Kidney capillary endothelial cell (primary cell): ENCODE data around the gene NEURL3.
A peak's percentile ranks its signal among the peaks of the same experiment; 100 is the strongest.
"Not testable (repeated sequence)": the region's sequence is repeated elsewhere in the genome, so short reads cannot be mapped to it uniquely, and the experiment has no call there.

ENCODE experiments used
- DNase-seq: peaks from one replicate; pipeline ENCODE4 v3.0.0-alpha.2; 2018; ENCODE audit warnings: low spot score

Gene NEURL3

DNA sequence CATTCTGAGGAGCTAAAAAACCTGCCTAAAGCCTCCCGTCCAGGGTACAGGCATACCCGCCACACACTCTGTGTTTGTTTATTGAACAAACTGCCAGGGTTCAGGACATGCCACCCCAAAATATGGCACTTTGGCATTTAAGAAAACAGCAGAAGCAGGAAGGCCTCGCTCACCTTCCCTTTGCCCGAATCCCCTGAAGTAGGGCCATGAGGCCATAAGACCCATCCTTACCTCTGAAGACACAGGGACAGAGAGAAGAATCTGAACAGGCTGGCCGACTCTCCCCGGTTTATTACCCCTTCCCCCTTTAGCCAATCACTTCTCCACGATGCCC, 1.7 kb upstream of the NEURL3 start:
- DNase-seq, result no peak

DNA sequence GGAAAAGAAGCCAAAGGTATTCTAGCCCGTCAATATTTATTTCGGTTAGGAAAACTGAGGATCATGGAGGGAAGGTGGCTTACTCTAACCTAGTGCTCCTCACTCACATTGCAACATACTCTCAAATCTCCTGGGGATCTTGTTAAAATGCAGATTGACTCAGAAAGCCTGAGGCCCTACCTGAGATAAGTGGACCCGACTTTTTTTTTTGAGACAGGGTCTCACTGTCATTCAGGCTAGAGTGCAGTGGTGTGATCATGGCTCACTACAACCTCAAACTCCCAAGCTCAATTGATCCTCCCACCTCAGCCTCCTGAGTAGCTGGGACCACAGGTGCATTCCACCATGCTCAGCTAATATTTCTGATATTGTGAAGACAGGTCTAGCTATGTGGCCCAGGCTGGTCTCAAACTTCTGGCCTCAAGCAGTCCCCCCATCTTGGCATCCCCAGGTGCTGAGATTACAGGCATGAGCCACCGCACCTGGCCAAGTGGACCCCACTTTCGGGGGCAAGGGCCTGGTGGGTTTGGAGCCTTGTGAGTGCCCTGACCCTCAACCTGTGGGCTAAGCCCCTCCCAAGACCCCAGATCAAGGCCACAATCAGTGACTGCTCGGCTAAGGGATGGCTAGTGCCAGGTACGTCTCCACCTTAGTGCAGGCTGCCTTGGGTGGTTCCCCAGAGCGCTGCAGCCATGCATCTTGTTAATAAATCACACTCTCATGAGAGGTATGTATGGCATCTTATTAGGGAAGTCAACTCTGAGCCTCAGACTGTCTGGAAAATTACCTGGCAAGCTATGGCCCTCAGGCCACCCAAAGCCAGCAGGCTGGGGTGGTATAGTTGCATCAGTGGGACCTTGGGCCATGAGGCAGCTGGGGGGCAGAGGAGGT, 1.1 kb upstream of the NEURL3 start:
- no peak for DNase-seq

DNA sequence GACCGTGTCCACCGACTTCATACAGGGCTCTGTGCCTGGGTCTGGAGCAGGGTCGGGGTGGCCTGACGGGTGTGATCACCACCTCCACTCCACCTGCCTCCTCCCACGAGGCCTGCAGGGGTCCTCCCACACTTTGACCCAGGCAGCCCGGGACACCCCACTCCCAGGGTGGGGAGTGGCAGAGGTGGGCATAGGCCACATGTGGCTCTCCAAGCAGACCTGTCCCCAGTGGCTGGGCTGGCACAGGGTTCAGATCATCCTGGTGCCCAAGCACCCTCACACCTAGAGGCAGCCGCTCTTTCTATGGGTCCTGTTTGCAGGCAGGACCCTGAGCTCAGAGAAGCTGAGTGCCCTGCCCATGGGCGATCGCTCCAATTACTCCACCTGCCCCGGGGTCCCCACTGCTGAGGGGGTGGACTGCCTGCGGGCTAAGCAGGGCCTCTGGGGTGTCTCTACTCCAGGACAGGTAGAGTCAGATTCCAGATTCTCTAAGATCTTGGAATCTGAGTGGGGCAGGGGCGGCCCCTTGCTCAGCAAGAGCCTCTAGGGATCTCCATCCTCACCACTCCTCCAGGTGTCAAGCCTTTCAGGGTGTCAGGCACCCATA, 1.4 kb downstream of the NEURL3 start:
- no peak for DNase-seq

DNA sequence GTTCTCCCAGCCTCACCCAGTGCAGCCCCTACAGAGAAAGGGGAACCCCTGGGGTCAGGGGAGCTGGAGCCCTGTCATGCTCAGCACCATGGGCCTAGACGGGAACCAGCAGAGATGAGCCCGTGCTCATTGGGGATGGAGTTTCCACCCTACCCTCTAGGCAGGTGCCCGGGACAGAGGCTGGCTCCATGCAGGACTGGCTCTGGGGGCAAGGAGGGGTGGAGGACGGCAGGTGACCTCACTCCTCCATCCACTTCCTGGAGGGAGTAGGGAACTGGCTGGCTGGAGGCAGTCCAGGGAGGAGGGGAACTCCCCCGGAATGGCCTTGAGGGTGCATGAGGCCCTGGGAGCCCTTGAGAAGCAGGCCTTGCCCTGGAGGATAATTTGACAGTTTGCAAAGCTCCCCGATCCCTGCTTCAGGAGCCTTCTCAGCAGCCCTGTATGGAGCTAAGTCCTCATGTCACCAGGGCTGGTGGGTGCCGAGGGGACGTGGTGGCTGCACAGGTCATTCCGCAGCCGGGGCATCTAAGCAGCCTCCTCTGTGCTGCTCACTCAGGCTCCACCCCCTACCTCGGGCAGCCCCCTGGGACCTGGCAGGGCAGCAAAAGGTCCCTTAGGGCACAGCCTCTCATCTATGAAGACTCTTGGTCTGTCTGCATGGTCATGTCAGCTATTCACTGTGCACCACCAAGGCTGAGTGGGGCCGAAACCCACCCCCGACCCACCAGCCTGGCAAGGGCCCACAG, 2.1 kb downstream of the NEURL3 start:
- no peak for DNase-seq

DNA sequence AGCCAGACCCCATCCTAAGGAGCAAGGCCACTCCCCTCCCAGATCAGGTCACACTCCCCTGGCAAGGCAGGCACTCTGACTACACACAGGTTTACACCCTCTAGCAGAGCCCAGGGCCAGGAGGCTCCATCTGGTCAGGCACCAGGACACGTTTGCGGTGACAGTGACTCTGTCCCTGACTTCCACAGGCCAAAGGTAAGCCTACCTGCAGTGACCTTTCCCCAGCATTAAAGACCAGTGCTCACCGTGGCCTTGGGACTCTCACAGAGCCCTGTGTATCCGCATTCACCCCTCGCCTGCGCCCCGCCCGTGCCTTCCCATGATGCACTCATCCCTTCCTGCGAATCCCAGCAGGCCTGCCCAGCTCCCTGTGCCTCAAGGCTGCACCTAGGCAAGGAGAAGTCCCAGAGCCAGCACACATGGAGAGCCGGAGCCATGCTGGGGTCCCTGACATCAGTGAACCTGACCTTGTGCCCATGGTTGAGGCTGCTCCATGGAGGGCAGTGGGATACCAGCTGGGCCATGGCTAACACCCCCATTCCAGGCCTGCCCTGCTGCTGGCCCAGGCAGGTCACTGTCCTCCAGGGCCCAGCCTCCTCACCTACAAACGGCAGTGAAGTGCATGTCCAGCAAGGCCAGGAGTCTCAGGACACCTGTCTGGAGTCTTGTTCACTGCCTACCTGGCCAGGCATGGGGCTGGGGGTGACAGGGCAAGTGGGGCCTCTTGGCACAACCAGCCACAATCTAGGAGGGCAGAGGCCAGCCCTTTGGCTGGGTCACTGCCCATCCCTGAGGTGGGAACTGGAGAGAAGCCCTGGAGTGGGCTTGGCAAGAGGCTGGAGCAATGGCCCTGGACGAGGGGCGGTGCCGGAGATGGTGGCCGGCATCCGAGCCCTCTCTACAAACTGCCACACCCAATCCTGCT, 3.0 kb downstream of the NEURL3 start:
- no peak for DNase-seq

DNA sequence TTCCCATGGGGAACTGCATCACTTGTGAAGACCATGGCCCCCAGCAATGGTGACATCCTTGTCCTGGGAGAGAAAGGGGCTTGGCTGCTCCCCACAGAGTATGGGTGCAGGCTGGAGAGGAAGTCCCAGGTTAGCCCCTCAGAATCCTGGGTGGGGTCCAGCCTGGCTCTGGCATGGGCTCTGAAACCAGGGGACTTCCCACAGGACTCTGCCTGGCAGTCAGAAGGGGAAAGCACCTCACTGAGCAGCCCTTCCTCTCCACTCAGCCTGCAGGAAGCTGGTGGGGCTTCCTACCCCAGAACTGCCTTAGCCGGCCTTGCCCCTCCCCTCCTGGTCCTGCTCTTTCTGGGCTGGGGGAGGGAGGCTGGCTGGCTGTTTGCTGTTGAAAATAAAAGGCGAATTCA, 3.7 kb downstream of the NEURL3 start:
- DNase-seq, result no peak

DNA sequence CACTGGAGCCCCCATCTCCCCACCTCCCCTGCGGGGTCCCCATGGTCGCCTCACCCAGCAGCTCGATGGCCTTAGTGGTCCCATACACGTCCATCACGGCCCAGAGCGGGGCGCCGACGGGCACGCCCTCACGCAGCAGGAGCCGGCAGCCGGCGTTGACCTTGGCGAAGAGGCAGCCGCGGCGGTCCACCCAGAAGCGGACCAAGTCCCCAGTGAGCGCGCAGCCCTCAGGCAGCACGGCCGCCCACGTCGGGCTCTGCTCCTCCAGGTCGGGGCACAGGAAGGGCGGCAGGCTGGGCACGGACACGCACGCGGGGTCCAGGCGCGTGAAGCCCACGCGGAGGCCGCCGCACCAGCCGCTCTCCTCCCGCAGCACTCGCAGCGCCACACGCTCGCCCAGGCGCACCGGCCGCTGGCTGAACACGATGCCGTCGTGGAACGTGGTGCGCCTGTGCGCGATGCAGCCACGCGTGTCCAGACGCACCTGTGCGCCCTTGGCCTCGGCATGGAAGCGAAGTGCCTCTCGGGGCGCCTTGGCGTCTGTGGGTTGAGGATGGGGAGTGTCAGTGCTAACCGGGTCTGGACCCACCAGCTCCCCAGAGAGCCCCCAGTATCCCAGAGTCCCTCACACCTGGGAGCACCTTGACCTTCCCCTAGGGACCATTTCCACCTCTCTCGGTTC, 4.6 kb downstream of the NEURL3 start:
- no peak for DNase-seq

DNA sequence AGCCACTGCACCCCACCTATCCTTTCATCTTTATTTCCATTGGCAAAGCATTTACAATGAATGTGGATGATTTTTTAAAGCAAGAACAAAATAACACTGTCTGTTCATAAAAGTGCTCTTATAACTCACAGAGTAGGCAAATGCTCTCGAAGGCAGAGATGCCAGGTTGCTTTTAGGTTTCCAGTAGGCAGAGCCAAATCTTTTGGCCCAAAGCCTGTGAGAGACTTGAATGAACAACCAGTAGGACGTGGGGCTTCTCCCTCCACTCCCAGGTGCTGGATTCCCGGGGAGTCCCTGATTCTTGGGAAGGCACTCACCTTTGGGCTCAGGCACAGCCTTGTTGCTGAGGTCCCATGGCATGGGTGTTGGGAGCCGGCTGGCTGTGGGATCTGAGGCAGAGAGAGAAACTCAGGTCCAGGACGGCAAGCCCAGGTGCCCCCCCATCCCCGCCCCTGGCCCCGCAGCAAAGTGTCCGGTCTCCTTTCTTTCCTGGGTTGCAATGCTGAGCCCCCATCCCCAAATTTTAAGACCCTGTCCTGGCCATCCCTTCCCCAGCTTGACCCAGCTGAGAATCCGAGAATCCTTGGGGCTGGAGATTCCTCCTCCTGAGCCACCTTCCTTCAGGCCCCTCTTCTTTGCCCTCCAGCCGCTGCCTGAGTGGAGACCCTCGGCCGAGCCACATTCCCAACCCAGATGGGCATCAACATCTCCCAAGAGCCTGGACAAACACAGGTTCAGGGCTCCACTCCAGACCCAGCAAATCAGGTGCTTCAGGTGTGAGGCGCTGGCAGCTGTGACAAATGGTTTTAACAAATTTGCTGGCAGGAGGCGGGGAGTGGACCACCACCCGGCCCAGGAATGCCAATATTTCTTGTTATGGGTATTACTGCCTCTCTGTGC, 5.8 kb downstream of the NEURL3 start:
- no peak for DNase-seq

DNA sequence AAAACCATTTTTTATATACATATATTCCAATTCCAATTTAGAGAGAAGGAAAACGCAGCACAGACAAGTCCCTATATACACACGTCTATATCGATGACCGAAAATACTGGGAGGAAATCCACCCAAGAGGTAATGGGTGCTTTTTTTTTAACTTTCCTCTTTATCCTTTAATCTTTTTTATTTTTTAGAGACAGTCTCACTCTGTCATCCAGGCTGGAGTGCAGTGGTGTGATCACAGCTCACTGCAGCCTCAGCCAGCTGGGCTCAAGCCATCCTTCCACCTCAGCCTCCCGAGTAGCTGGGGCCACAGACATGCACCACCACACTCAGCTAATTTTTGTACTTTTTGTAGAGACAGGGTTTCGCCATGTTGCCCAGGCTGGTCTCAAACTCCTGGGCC, 6.5 kb downstream of the NEURL3 start:
- DNase-seq, result not testable (repeated sequence)

DNA sequence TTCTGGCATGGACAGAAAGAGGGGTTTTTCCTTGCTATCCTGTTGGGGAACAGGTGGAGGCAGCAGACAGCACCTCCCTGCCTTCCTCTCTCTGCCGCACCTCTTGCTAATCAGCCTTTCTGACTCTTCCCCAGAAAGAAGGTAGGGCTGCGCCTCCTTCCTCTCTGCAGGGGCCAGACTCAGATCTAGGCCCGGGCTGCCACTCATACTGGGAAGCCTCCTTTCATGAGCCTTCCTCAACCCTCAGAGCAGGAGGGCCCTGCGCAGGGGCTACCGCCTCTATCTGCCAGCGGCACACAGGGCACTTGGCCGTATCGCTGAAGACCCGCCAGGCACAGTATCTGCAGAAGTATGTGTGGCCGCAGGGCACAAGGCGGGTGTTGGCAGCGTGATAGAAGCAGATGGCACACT, 7.1 kb downstream of the NEURL3 start:
- DNase-seq, result no peak

DNA sequence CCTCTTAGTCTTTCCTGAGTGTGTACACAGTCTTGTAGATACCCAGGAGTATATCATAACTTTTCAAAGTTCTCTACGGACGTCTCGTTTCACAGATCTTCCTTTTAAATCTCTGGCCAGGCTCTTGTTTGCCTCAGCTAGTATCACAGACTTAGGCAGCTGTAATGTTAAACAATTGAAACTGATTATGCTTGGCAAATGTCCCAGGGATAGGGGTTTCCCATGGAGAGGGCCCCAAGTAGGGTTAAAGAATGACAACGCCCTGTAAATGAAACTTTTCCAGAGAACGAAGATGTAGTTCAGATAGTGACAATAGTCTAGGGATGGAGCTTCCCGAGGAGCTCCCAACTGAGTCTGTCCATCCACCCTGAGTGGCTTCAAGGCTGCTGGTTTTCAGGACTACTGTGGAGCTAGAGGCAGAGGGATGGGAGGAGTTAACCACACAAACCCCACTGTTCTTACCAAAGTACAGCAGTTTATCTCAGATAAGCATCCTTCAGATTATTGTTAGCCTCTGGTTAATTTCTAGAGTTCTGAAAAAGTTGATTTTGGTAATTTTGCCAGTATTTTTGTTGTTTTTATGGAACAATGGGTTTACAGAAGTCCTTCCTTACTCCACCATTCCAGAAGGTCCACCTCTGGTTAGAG, 9.1 kb downstream of the NEURL3 start:
- no peak for DNase-seq

DNA sequence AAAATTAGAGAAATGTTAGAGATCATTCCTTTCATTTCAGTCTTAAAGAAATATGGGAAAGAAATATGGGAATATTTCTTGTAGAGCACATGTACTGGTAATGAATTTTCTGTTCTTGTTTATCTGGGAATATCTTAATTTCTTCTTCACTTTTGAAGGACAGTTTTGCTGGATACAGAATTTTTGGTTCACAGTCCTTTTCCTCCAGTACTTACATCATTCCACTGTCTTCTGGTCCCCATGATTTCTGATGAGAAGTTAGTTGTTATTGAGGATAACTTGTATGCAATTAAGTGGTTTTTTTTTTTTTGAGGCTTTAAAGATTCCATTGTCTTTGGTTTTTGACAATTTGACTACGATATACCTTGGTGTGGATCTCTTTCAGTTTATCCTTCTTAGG, 11.0 kb downstream of the NEURL3 start:
- DNase-seq, result no peak

DNA sequence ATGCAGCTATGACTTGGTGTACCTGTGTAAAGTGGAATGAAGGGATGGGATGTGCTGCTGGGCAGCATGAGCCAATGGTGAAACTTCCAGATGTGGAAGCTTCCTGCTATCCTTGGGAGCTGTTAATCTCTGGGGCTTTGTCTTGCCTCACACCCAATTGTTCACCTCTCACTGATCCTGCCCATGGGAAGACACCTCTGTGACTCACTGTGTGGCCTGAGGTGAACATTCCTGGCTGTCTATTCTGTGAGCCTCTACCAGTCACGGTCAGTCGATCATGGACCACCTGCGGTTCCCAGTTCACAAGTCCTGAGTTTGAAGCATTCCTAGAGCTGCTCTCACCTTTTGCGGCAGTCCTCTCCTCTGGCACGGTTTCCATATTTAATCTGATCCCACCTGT, 12.1 kb downstream of the NEURL3 start:
- no peak for DNase-seq

DNA sequence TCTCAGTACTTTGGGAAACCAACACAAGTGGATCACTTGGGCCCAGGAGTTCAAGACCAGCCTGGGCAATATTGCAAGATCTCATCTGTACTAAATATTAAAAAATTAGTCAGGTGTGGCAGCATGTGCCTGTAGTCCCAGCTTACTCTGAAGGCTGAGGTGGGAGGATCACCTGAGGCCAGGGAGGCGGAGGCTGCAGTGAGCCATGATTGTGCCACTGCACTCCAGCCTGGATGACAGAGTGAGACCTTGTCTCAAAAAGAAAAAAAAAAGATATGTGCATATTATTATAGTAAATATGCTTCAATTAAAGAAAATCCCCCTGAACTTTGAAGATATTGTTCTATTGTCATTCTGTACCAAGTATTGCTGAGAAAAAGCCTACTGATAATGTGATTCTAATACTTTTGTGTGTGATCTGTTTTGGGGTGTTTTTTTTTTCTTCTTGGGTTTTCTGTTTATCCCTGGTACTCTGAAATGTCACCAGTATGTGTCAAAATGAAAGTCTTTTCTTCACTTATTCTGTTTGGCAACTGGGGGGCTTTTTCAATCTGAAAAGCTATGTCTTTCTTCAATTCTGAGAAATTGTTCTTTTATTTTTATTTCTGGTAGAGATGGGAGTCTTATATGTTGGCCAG, 13.2 kb downstream of the NEURL3 start:
- no peak for DNase-seq

DNA sequence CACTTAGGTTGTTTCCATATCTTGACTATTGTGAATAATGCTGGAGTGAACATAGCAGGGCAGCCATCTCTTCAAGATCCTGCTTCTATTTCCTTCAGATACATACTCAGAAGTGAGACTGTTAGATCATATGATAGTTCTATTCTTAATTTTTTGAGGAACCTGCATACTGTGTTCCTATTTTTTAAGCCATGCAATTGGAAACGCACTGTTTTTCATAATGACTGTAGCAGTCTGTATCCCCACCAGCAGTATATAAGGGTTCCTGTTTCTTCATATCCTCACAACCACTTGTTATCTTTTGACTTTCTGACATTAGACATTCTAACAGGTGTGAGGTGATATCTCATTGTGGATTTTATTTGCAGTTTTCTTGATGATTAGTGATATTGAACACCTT, 15.5 kb downstream of the NEURL3 start:
- no peak for DNase-seq

DNA sequence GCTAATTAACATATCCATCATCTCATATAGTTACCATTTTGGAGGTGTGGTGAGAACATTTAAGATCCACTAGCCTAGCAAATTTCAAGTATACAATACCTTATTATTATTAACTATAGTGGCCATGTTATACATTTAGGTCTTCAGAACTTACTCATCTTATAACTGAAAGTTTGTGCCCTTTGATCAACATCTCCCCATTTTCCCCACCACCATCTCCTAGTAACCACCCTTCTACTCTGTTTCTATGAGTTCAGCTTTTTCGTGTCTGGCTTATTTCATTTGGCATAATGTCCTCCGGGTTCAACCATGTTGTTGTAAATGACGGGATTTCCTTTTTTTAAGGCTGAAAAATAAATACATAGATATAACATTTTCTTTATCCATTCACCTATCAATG, 15.9 kb downstream of the NEURL3 start:
- no peak for DNase-seq

DNA sequence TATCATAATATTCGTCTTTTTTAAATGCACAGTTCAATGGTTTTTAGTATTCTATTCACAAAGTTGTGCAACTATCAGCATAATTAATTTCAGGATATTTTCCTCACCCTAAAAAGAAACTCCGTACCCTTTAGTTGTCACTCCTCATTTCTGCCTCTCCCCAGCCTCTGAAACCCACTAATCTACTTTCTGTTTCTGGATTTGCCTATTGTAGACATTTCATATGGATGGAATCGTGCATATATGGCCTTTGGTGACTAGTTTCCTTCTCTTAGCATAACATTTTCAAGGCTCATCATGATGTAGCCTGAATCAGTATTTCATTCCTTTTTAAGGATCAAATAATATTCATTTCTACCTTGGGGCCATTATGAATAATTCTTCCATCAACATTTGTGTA, 18.5 kb downstream of the NEURL3 start:
- no peak for DNase-seq

DNA sequence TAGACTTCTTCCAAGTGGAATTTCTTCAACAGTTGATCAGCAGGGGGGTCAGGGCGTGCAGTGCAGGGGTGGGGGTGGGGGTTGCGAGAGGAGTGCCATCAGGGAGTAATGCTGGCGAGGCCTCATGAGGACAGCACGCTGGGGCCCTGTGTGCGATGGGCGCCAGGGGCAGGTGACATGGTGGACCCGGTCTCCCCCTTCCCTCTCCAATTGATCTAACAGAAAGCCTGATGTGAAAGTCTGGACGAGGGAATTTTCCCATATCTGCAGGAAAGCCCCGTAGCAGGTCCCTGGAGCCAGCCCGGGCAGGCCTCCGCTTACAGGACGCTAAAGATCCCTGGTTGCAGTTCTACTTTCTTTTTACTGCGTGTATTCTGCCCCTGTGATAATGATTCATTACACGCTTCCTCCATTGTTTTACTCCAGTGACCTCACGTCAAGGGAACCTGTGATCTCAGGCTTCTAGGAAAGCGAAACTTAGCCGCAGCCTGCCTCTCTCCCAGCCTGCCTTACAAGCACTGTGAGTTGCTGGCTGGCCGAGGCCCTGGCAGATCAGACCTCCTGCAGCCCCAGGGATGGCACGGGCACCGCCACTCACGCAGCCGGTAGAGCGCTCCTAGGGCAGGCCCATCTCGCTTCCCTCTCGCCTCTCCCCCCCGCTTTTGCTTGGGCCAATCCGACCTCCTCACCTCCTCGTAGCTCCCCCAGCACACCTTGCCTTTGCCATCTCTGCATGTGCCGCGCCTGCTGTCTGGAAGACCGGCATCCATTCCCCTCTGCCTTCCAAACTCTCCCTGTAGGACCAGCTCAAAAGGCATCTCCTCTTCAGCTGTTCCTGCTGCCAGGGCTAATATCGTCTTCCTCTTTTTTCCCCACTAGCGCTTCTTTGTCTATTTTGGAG, 19.2 kb downstream of the NEURL3 start:
- peak; percentile 83 for DNase-seq
